GM12891 (cell line): ENCODE results near the gene ANOS1.

Experiments
- DNase-seq: peaks from one replicate; pipeline ENCODE4 v3.0.0; 2011; ENCODE audit warnings: low spot score; ENCODE audit not compliant: insufficient read length
- FAIRE-seq: peaks from 2 replicates; lab custom pipeline; 2011; peaks lifted over from hg19 to GRCh38; lab: Jason Lieb, UNC
- PAX5 ChIP-seq: IDR thresholded peaks from 2 replicates; pipeline ENCODE4 v1.6.1; 2011; ENCODE audit warnings: low read length, moderate library complexity, mild to moderate bottlenecking; ENCODE audit not compliant: insufficient read depth, severe bottlenecking
- POLR2A ChIP-seq: IDR thresholded peaks from 2 replicates; pipeline ENCODE4 v1.6.1; 2011; ENCODE audit warnings: low read depth, low read length, control low read depth
- POLR2AphosphoS5 ChIP-seq: IDR thresholded peaks from 2 replicates; pipeline ENCODE4 v1.6.1; 2011; ENCODE audit warnings: low read depth, low read length, control low read depth
- POU2F2 ChIP-seq: IDR thresholded peaks from 2 replicates; pipeline ENCODE4 v1.6.1; 2011; ENCODE audit warnings: low read depth, mild to moderate bottlenecking, control low read depth, low read length, moderate library complexity
- SPI1 ChIP-seq: IDR thresholded peaks from 2 replicates; pipeline ENCODE4 v1.6.1; 2011; ENCODE audit warnings: low read depth, low read length, control low read depth
- TAF1 ChIP-seq: IDR thresholded peaks from 2 replicates; pipeline ENCODE4 v1.6.1; 2011; ENCODE audit warnings: low read depth, low read length, control low read depth

The ANOS1 gene

DNA sequence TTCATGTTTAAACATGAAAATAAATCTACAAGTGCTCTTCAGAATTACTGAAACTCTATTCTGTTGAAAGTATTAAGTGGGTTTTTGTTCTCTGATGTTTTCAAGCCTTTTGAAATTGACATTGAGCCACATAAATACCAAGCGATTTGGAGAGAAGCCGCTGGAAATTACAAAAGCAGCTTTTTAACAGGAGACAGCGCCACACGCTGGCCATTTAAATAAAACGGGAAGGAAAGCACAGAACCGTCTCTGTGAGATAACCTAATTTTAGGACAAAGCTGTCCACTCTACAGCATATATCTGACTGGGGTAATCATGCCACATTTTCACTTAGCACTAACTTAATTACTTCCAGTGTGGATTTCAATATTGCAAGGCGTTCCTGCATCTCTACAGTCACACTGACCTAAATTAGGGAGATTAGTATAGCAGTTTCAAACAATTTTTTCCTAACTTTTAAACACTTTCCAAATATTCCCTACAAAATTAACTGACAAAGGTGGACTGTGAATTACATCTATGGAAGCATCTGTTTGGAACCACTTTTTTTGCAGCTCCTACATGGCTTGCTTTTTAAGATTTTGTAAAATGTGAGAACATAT, 6.8 kb upstream of the ANOS1 start:
- DNase-seq = no peak
- FAIRE-seq = no peak
- TF ChIP-seq POLR2AphosphoS5 (no peak), TAF1 (no peak), PAX5 (no peak), POLR2A (no peak), SPI1 (no peak), POU2F2 (no peak)

- FAIRE-seq (no peak), DNase-seq (no peak)
- TF ChIP-seq POLR2A = no peak
- TF ChIP-seq TAF1 = no peak
- TF ChIP-seq POU2F2 = no peak
- TF ChIP-seq PAX5 = no peak
- no peak for TF ChIP-seq POLR2AphosphoS5
- no peak for TF ChIP-seq SPI1
These were observed 5.9 kb upstream of the ANOS1 start for GRCh38 chrX:8737883-8738282.

DNA sequence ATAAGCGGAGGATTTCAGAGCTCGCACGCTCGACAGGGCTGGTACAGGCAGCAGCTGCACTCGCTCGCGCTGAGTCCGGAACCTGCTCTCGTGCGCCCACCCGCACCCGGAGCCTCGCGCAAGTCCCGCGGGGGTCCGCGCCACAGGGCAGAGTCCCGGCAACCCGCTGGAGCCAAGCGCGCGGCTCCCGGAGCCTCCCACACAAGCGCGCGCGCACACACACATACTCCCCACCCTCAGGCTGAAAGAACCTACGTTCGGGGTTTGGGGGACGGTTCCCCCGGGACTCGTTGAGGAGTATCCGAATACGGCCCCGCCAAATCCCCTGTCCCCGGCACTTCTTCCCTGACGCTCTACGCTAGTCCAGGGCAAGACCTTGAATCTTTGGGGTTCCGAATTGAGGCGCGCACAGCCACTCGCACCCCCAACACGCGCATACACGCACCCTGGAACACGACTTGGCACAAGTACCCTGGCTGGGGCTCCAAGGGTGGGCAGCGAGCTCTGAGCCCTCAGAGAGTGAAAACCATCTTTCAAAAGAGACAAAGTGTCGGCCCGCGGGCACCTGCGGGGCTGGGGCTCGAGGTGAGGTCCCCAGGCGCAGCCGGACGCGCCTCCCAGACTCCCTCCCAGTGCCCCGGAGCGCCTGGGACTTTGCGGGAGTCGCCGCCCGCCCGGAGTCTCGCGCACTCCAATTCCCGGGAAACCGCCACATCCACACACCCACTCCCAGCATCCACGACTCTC, 952 bp downstream of the ANOS1 start:
- DNase-seq (no peak), FAIRE-seq (no peak)
- no peak for TF ChIP-seq POLR2AphosphoS5
- no peak for TF ChIP-seq TAF1
- TF ChIP-seq POU2F2 = no peak
- TF ChIP-seq POLR2A = no peak
- TF ChIP-seq PAX5 = no peak
- TF ChIP-seq SPI1 = no peak

- DNase-seq (no peak), FAIRE-seq (no peak)
- no peak for TF ChIP-seq SPI1
- TF ChIP-seq POU2F2 = no peak
- no peak for TF ChIP-seq PAX5
- no peak for TF ChIP-seq POLR2AphosphoS5
- no peak for TF ChIP-seq POLR2A
- TF ChIP-seq TAF1 = no peak
These were observed 2.1 kb downstream of the ANOS1 start for GRCh38 chrX:8729811-8730210.

DNA sequence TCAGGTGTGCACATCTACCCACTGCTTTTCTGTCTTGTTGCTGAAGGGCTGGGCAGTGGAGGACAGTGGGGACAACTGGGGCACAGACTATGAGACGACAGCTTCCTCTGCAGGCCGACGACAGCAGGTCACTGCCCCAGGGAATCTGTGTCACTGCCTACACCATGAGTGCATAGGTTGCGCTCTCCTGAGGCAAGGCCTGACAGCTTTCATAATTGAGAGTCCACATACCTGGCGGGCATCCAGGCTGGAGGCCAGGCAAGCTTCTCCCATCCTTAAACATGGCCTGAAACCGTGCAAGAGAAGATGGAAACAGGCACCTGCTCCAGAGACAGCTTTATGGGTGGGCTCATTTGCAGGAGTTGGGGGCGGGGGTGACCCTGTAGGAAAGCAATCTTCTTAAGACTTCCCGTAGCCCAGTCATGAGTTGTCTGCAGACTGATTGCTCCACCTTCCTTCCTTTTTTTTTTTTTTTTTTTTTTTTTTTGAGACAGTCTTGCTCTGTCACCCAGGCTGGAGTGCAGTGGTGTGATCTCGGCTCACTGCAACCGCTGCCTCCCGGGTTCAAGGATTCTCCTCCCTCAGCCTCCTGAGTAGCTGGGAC, 2.9 kb downstream of the ANOS1 start:
- FAIRE-seq (no peak), DNase-seq (no peak)
- TF ChIP-seq PAX5 (no peak), SPI1 (no peak), POLR2A (no peak), POLR2AphosphoS5 (no peak), TAF1 (no peak), POU2F2 (no peak)

GRCh38 chrX:8726031-8726652, 5.8 kb downstream of the ANOS1 start:
- FAIRE-seq (no peak), DNase-seq (no peak)
- TF ChIP-seq POLR2A = no peak
- no peak for TF ChIP-seq SPI1
- TF ChIP-seq POU2F2 = no peak
- no peak for TF ChIP-seq TAF1
- TF ChIP-seq PAX5 = no peak
- no peak for TF ChIP-seq POLR2AphosphoS5

DNA sequence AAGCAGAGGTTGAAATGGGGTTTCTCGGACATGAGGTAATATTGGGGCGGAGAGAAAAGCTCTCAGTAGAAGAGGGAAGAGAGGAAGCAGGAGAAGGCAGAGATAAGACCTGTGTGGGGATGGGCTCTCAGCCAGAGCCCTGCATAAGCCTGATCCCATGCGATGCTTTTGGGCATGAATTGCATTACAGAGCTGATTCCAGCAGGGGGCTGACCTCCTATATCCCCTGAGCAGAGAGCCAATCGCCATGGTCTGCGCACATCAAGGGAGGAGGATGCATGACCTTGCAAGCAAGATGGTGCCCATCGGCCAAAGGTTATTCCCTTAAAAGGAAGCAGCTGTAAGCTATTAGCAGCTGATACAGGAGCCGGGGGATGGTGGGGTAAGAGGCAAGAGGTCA, 7.6 kb downstream of the ANOS1 start:
- TF ChIP-seq SPI1 (no peak), POLR2AphosphoS5 (no peak), PAX5 (no peak), POLR2A (no peak), POU2F2 (no peak), TAF1 (no peak)
- FAIRE-seq = no peak
- no peak for DNase-seq

DNA sequence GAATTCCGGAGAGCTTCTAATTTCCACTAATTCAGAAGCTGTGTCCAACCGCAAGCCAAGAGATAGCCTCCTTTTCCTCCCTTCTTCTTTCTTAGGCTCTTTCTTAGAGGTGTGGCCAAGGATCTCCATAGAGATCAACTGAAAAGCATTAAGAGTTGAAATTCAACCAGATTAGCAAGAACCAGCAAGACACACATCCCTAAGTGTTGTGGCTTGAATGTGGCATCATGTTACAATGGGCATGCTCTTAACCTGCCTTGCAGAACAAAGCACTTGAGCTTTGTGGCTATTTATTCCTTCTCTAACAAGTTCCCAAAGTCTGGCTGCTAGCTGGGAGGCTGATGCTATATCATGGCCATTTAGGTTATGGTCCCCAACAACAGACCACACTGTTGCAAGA, 10.4 kb downstream of the ANOS1 start:
- TF ChIP-seq TAF1 (no peak), POLR2AphosphoS5 (no peak), PAX5 (no peak)
- FAIRE-seq (no peak), DNase-seq (no peak)

- DNase-seq (no peak), FAIRE-seq (no peak)
- TF ChIP-seq TAF1 = no peak
- TF ChIP-seq SPI1 = no peak
- no peak for TF ChIP-seq POLR2AphosphoS5
- no peak for TF ChIP-seq POU2F2
- TF ChIP-seq PAX5 = no peak
- TF ChIP-seq POLR2A = no peak
These were observed 11.8 kb downstream of the ANOS1 start for GRCh38 chrX:8720136-8720535.

DNA sequence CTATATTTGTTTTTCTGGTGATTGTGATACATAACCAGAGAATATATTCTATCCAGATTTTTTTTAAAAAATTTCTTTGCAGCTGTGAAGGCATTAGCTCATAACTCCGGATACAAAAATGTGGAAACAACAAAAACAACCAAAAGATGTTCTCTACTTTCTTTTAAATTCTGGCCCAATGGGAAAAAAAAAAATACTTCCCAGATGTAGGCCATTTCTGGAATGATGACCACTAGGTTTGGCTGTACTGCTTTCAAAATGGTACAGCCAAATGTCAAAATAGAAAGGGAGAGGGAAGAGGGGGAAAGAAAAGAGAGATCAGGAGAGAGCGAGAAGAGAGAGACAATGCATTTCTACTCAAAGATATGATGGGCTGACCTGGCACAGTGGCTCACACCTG, 14.6 kb downstream of the ANOS1 start:
- FAIRE-seq = no peak
- no peak for TF ChIP-seq POLR2A
- no peak for TF ChIP-seq POU2F2
- TF ChIP-seq POLR2AphosphoS5 = no peak
- TF ChIP-seq TAF1 = no peak
- TF ChIP-seq PAX5 = no peak
- TF ChIP-seq SPI1 = no peak
- DNase-seq = no peak
